ENCODE measurements around the gene LIMCH1.

LIMCH1 gene

GRCh38 chr4:41568363-41568762 lies 30.4 kb downstream of the LIMCH1 start:
- DNase-seq (ENCODE audit: low read depth in 1 of 2, low spot score in 1 of 2) = no peak

- DNase-seq (ENCODE audit: low read depth in 1 of 2, low spot score in 1 of 2) = no peak
Measured at GRCh38 chr4:41569961-41570360, 32.0 kb downstream of the LIMCH1 start.

GRCh38 chr4:41571422-41571821 lies 33.5 kb downstream of the LIMCH1 start:
- DNase-seq (ENCODE audit: low read depth in 1 of 2, low spot score in 1 of 2) = no peak

GRCh38 chr4:41572516-41572915 lies 34.6 kb downstream of the LIMCH1 start:
- DNase-seq (ENCODE audit: low read depth in 1 of 2, low spot score in 1 of 2) = no peak

GRCh38 chr4:41572956-41573355 lies 35.0 kb downstream of the LIMCH1 start:
- no peak for DNase-seq (ENCODE audit: low read depth in 1 of 2, low spot score in 1 of 2)

- no peak for DNase-seq (ENCODE audit: low read depth in 1 of 2, low spot score in 1 of 2)
Measured at GRCh38 chr4:41573502-41574001, 35.6 kb downstream of the LIMCH1 start.

- DNase-seq (ENCODE audit: low read depth in 1 of 2, low spot score in 1 of 2) = no peak
Measured at GRCh38 chr4:41575207-41575606, 37.2 kb downstream of the LIMCH1 start.

GRCh38 chr4:41575665-41576064 lies 37.7 kb downstream of the LIMCH1 start:
- no peak for DNase-seq (ENCODE audit: low read depth in 1 of 2, low spot score in 1 of 2)

GRCh38 chr4:41579043-41579442 lies 41.1 kb downstream of the LIMCH1 start:
- no peak for DNase-seq (ENCODE audit: low read depth in 1 of 2, low spot score in 1 of 2)

GRCh38 chr4:41579526-41579925 lies 41.6 kb downstream of the LIMCH1 start:
- DNase-seq (ENCODE audit: low read depth in 1 of 2, low spot score in 1 of 2) = no peak

- no peak for DNase-seq (ENCODE audit: low read depth in 1 of 2, low spot score in 1 of 2)
Measured at GRCh38 chr4:41580007-41580406, 42.0 kb downstream of the LIMCH1 start.

- no peak for DNase-seq (ENCODE audit: low read depth in 1 of 2, low spot score in 1 of 2)
Measured at GRCh38 chr4:41586675-41587225, 48.8 kb downstream of the LIMCH1 start.

GRCh38 chr4:41587286-41587685 lies 49.3 kb downstream of the LIMCH1 start:
- DNase-seq (ENCODE audit: low read depth in 1 of 2, low spot score in 1 of 2) = no peak

GRCh38 chr4:41590591-41590990 lies 52.6 kb downstream of the LIMCH1 start:
- no peak for DNase-seq (ENCODE audit: low read depth in 1 of 2, low spot score in 1 of 2)

GRCh38 chr4:41594432-41594831 lies 56.5 kb downstream of the LIMCH1 start:
- no peak for DNase-seq (ENCODE audit: low read depth in 1 of 2, low spot score in 1 of 2)

GRCh38 chr4:41597494-41597893 lies 59.5 kb downstream of the LIMCH1 start:
- no peak for DNase-seq (ENCODE audit: low read depth in 1 of 2, low spot score in 1 of 2)

GRCh38 chr4:41598580-41598979 lies 60.6 kb downstream of the LIMCH1 start:
- DNase-seq (ENCODE audit: low read depth in 1 of 2, low spot score in 1 of 2) = no peak

GRCh38 chr4:41599192-41599786 lies 61.3 kb downstream of the LIMCH1 start:
- DNase-seq (ENCODE audit: low read depth in 1 of 2, low spot score in 1 of 2) = no peak

- DNase-seq (ENCODE audit: low read depth in 1 of 2, low spot score in 1 of 2) = no peak
Measured at GRCh38 chr4:41600243-41600912, 62.4 kb downstream of the LIMCH1 start.

GRCh38 chr4:41601025-41601424 lies 63.1 kb downstream of the LIMCH1 start:
- DNase-seq (ENCODE audit: low read depth in 1 of 2, low spot score in 1 of 2) = no peak

- DNase-seq (ENCODE audit: low read depth in 1 of 2, low spot score in 1 of 2) = no peak
Measured at GRCh38 chr4:41602113-41602512, 64.2 kb downstream of the LIMCH1 start.

GRCh38 chr4:41602886-41603498 lies 65.0 kb downstream of the LIMCH1 start:
- DNase-seq (ENCODE audit: low read depth in 1 of 2, low spot score in 1 of 2) = no peak

Measured in activated T-helper 1 cell treated with anti-CD3 and anti-CD28 coated beads, Interleukin-2, amount 50 U/mL, for 16 hours (primary cell).